Esophagus squamous epithelium (tissue), 4 donors: ENCODE data around the gene RBPMS2.

ENCODE experiments used
- CTCF ChIP-seq, 6 experiments: fragments of 450-650 bp in 4 of 6; fragments of 200-600 bp in 2 of 6; sonication (generic) in 2 of 6; IDR thresholded peaks; one replicate each; pipeline ENCODE4 v1.5.1; 2016 to 2019; ENCODE audit warnings: antibody characterized with exemption in 6 of 6, mild to moderate bottlenecking in 4 of 6, moderate library complexity in 4 of 6
- POLR2A ChIP-seq, 4 donors: fragments of 450-650 bp; IDR thresholded peaks; one replicate each; pipeline ENCODE4 v1.6.1; 2017; ENCODE audit warnings: antibody characterized with exemption in 4 of 4, mild to moderate bottlenecking in 4 of 4, moderate library complexity in 3 of 4

- TF ChIP-seq CTCF (IDR thresholded peaks at IDR 0.05) (no peak), POLR2A (IDR thresholded peaks at IDR 0.05) (no peak)
These were observed 70.4 kb downstream of the RBPMS2 start for GRCh38 chr15:64705006-64705405.
